ENCODE results near the gene PCNX2.

GRCh38 chr1:233342086-233342485 is 46.6 kb upstream of the PCNX2 start:
- no peak for TF ChIP-seq CTCF (conservative IDR thresholded peaks at IDR 0.05)
- TF ChIP-seq ZFX (IDR thresholded peaks at IDR 0.05): no peak

All from C4-2B (cell line).